ENCODE measurements around the gene TOM1. TPM values are rescaled to one million over a fixed set of nuclear protein-coding genes. Genes with fewer than 3 reads are reported as not detected.

TOM1 gene
- total and polyA plus RNA-seq, 3 donors from 2014 or later: 65.7 to 68.0 (median 66.2) TPM

GRCh38 chr22:35347462-35347861 lies 47.8 kb downstream of the TOM1 start:
- H3K27ac ChIP-seq: no peak overlapping the region
- 91 to 96% methylated on average over 5 to 10 of the region's 10 CpGs for WGBS, 2 donors
- intact Hi-C loops (cut with DNase I; ENCODE audit: low total_unique reads): no loop called here
- no peaks in the 10 kb centered on the region for H3K9me3 ChIP-seq
- H3K27me3 ChIP-seq: no peaks in the 10 kb centered on the region
- H3K36me3 ChIP-seq (ENCODE audit: low read depth, missing control alignments): no peaks in the 10 kb centered on the region
- H3K4me1 ChIP-seq: peaks cover 6% of the 10 kb centered on the region
- no peak overlapping the region for H3K4me3 ChIP-seq
- TF ChIP-seq CTCF (IDR thresholded peaks at IDR 0.05): no peak
- TF ChIP-seq POLR2A (IDR thresholded peaks at IDR 0.05): no peak
- DNase-seq: no peak

GRCh38 chr22:35348026-35348590 lies 48.4 kb downstream of the TOM1 start:
- no peaks in the 10 kb centered on the region for H3K36me3 ChIP-seq (ENCODE audit: low read depth, missing control alignments)
- intact Hi-C loops (cut with DNase I; ENCODE audit: low total_unique reads): no loop called here
- no peak for DNase-seq

GRCh38 chr22:35348703-35349102 lies 49.0 kb downstream of the TOM1 start:
- H3K27me3 ChIP-seq: no peaks in the 10 kb centered on the region
- peaks cover 6% of the 10 kb centered on the region for H3K4me1 ChIP-seq
- DNase-seq: no peak
- H3K4me3 ChIP-seq: no peak overlapping the region
- H3K9me3 ChIP-seq: no peaks in the 10 kb centered on the region
- intact Hi-C loops (cut with DNase I; ENCODE audit: low total_unique reads): no loop called here
- WGBS, 2 donors: 90% methylated on average over 5 of the region's 5 CpGs; no CpG with 5 or more reads in 1 of the 2 donors
- no peaks in the 10 kb centered on the region for H3K36me3 ChIP-seq (ENCODE audit: low read depth, missing control alignments)
- TF ChIP-seq CTCF (IDR thresholded peaks at IDR 0.05) (no peak), POLR2A (IDR thresholded peaks at IDR 0.05) (no peak)
- H3K27ac ChIP-seq: no peak overlapping the region

More at GRCh38 chr22:35348026-35348590, 48.4 kb downstream of the TOM1 start:
- H3K4me1 ChIP-seq: peaks cover 6% of the 10 kb centered on the region
- 91 to 96% methylated on average over 10 to 18 of the region's 18 CpGs for WGBS, 2 donors
- no peaks in the 10 kb centered on the region for H3K9me3 ChIP-seq
- H3K4me3 ChIP-seq: no peak overlapping the region
- H3K27me3 ChIP-seq: no peaks in the 10 kb centered on the region
- no peak for TF ChIP-seq CTCF (IDR thresholded peaks at IDR 0.05)
- TF ChIP-seq POLR2A (IDR thresholded peaks at IDR 0.05): no peak
- no peak overlapping the region for H3K27ac ChIP-seq

- H3K9me3 ChIP-seq: no peaks in the 10 kb centered on the region
- H3K4me3 ChIP-seq: no peak overlapping the region
- no peaks in the 10 kb centered on the region for H3K27me3 ChIP-seq
- WGBS, 2 donors: 54 to 67% methylated on average over 9 of the region's 9 CpGs
- intact Hi-C loops (cut with DNase I; ENCODE audit: low total_unique reads): no loop called here
- DNase-seq: no peak
- no peaks in the 10 kb centered on the region for H3K36me3 ChIP-seq (ENCODE audit: low read depth, missing control alignments)
- no peak overlapping the region for H3K27ac ChIP-seq
- peaks cover 6% of the 10 kb centered on the region for H3K4me1 ChIP-seq
- TF ChIP-seq POLR2A (IDR thresholded peaks at IDR 0.05) (no peak), CTCF (IDR thresholded peaks at IDR 0.05) (no peak)
Observed at GRCh38 chr22:35349368-35349703, 49.6 kb downstream of the TOM1 start.

Data from testis (tissue), 3 donors.